Measurements from ENCODE around the gene IRF9. TPM values are rescaled to one million over a fixed set of nuclear protein-coding genes. Genes with fewer than 3 reads are reported as not detected.
"Not testable (repeated sequence)": the region's sequence is repeated elsewhere in the genome, so short reads cannot be mapped to it uniquely, and the experiment has no call there.

Gene IRF9
- total RNA-seq, 1 experiment from 2014 or later = 27.6 TPM

DNA sequence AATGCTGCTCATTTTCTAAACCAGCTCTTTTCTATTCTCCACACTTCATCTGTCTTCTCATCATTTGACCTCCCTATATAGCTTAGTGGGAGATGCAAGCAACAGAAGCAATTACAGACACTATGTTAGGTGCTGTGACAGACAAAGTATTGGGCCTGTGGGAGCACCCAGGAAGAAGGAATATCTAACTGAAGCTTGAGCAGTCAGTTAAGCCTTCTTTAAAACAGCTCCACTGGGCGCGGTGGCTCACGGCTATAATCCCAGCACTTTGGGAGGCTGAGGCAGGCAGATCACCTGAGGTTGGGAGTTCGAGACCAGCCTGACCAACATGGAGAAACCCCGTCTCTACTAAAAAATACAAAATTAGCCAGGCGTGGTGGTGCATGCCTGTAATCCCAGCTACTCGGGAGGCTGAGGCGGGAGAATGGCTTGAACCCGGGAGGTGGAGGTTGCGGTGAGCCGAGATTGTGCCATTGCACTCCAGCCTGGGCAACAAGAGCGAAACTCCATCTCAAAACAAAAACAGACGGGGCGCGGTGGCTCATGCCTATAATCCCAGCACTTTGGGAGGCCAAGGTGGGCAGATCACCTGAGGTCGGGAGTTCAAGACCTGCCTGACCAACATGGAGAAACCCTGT lies 42.3 kb downstream of the IRF9 start:
- H4K20me1 ChIP-seq (ENCODE audit: control insufficient read depth, insufficient read depth, insufficient read length); H4K5ac ChIP-seq (ENCODE audit: insufficient read length, low read depth, low read length); H3K9ac ChIP-seq (ENCODE audit: extremely low read depth, insufficient read length, low read length); H3K18ac ChIP-seq (ENCODE audit: insufficient read length, low read depth, low read length); H2BK120ac ChIP-seq (ENCODE audit: low read depth, low read length, poor library complexity, severe bottlenecking); H2BK20ac ChIP-seq (ENCODE audit: low read depth, low read length, poor library complexity, severe bottlenecking); H3K27me3 ChIP-seq (ENCODE audit: insufficient read depth, low read length); H3K27me3 Mint-ChIP-seq (ENCODE audit: low read depth); H2BK5ac ChIP-seq (ENCODE audit: insufficient read length, low read length); H3K14ac ChIP-seq (ENCODE audit: insufficient read depth, low read length); H3K4ac ChIP-seq (ENCODE audit: low read depth, low read length); H3K79me1 ChIP-seq (ENCODE audit: insufficient read depth, low read depth, low read length, poor library complexity, severe bottlenecking); DNase-seq; H2BK12ac ChIP-seq (ENCODE audit: insufficient read length, low read depth, low read length); H3K56ac ChIP-seq (ENCODE audit: insufficient read length, low read depth, low read length); H2AK5ac ChIP-seq (ENCODE audit: insufficient read length, low read length); H3K79me2 ChIP-seq (ENCODE audit: insufficient read depth, low read length); H3T11ph ChIP-seq (ENCODE audit: low read length); H3K23ac ChIP-seq (ENCODE audit: insufficient read length, low read depth, low read length); H3K4me1 ChIP-seq (ENCODE audit: insufficient read depth, low read length); H3K23me2 ChIP-seq (ENCODE audit: insufficient read length, low read depth, low read length, poor library complexity, severe bottlenecking); H2BK15ac ChIP-seq (ENCODE audit: low read depth, low read length); H2AFZ ChIP-seq (ENCODE audit: low read length); H4K8ac ChIP-seq (replicated peaks; ENCODE audit: insufficient read length, low read depth, low read length); H3K9me3 ChIP-seq (ENCODE audit: control insufficient read depth, low read depth, low read length): not testable (repeated sequence)
- peak overlapping the region; percentile 94 to 98 (median 95); a peak in 5 of 7 replicates for H3K27ac Mint-ChIP-seq
- peaks cover 51 to 88% (median 81%) of the 10 kb centered on the region in 3 experiments for H3K36me3 Mint-ChIP-seq (ENCODE audit: insufficient read depth in 1 of 3, low read depth in 3 of 3)
- Histone ChIP-seq H4K91ac (ENCODE audit: insufficient read length, low read depth, low read length) (peak overlapping the region; percentile 3), H3K27ac (ENCODE audit: insufficient read length, low read depth, low read length) (peak overlapping the region; percentile 89), H3K4me2 (ENCODE audit: insufficient read depth, insufficient read length, low read length) (peak overlapping the region; percentile 26)
- H3K9me3 Mint-ChIP-seq = peaks cover 8 to 15% of the 10 kb centered on the region in 2 experiments
- no CpG with 5 or more reads among the region's 16 CpGs for WGBS (ENCODE audit: extremely low coverage, insufficient read length, low lambda C conversion rate)
- H3K4me3 Mint-ChIP-seq = peak overlapping the region; percentile 28 to 52; a peak in 3 of 5 replicates
- H3K4me1 Mint-ChIP-seq = peaks cover 29 to 38% of the 10 kb centered on the region in 2 experiments

Measured in H9 (cell line).